Activated naive CD8-positive, alpha-beta T cell treated with anti-CD3 and anti-CD28 coated beads, Interleukin-2, amount 50 U/mL, for 16 hours (primary cell): ENCODE results near the gene NPIPB4.
"Not testable (repeated sequence)": the region's sequence is repeated elsewhere in the genome, so short reads cannot be mapped to it uniquely, and the experiment has no call there.

Experiments used
- DNase-seq: peaks from one replicate; pipeline ENCODE4 v3.0.0-alpha.2; 2020; ENCODE audit warnings: low read depth, low spot score

Gene NPIPB4

GRCh38 chr16:21857656-21858055, at the start of gene NPIPB4:
NPIPB4 (minus strand) TSS chr16:21857756; CDS start chr16:21857378, 378 bp downstream.
- DNase-seq = not testable (repeated sequence)

GRCh38 chr16:21898998-21899397, 41.4 kb upstream of the NPIPB4 start:
- not testable (repeated sequence) for DNase-seq

GRCh38 chr16:21881988-21882387, 24.4 kb upstream of the NPIPB4 start:
- DNase-seq = not testable (repeated sequence)

GRCh38 chr16:21837186-21837585, 20.4 kb downstream of the NPIPB4 start:
- DNase-seq = not testable (repeated sequence)

GRCh38 chr16:21836334-21836733, 21.2 kb downstream of the NPIPB4 start:
- not testable (repeated sequence) for DNase-seq

- not testable (repeated sequence) for DNase-seq
Measured at GRCh38 chr16:21835747-21836146, 21.8 kb downstream of the NPIPB4 start.

- DNase-seq = not testable (repeated sequence)
Measured at GRCh38 chr16:21834211-21834610, 23.3 kb downstream of the NPIPB4 start.

GRCh38 chr16:21829929-21830328, 27.6 kb downstream of the NPIPB4 start:
- not testable (repeated sequence) for DNase-seq

GRCh38 chr16:21826067-21826706, 31.4 kb downstream of the NPIPB4 start:
- DNase-seq = not testable (repeated sequence)

- not testable (repeated sequence) for DNase-seq
Measured at GRCh38 chr16:21825526-21825925, 32.0 kb downstream of the NPIPB4 start.

GRCh38 chr16:21823258-21823657, 34.3 kb downstream of the NPIPB4 start:
- not testable (repeated sequence) for DNase-seq

- not testable (repeated sequence) for DNase-seq
Measured at GRCh38 chr16:21820908-21821465, 36.6 kb downstream of the NPIPB4 start.

- peak; percentile 37 for DNase-seq
Measured at GRCh38 chr16:21820028-21820907, 37.3 kb downstream of the NPIPB4 start.

GRCh38 chr16:21819617-21820016, 37.9 kb downstream of the NPIPB4 start:
- DNase-seq = not testable (repeated sequence)

GRCh38 chr16:21817012-21817411, 40.5 kb downstream of the NPIPB4 start:
- not testable (repeated sequence) for DNase-seq

- DNase-seq = not testable (repeated sequence)
Measured at GRCh38 chr16:21815694-21816093, 41.9 kb downstream of the NPIPB4 start.

GRCh38 chr16:21802375-21802663, 55.2 kb downstream of the NPIPB4 start:
- DNase-seq = not testable (repeated sequence)

- not testable (repeated sequence) for DNase-seq
Measured at GRCh38 chr16:21801538-21802374, 55.8 kb downstream of the NPIPB4 start.

- not testable (repeated sequence) for DNase-seq
Measured at GRCh38 chr16:21798601-21799000, 59.0 kb downstream of the NPIPB4 start.

- not testable (repeated sequence) for DNase-seq
Measured at GRCh38 chr16:21793310-21793709, 64.2 kb downstream of the NPIPB4 start.

GRCh38 chr16:21790506-21790905, 67.0 kb downstream of the NPIPB4 start:
- DNase-seq = not testable (repeated sequence)
